Measurements from ENCODE around the gene CAPN7. TPM values are rescaled to one million over a fixed set of nuclear protein-coding genes. Genes with fewer than 3 reads are reported as not detected.
"Not testable (repeated sequence)": the region's sequence is repeated elsewhere in the genome, so short reads cannot be mapped to it uniquely, and the experiment has no call there.

Gene CAPN7
- total and polyA plus RNA-seq, 8 donors: 38.0 to 66.5 (median 51.5) TPM

- H3K36me3 ChIP-seq: no peaks in the 10 kb centered on the region
- peaks cover 6 to 7% of the 10 kb centered on the region in 2 donors for H3K27me3 ChIP-seq
- H3K27ac ChIP-seq: no peak overlapping the region
- no peak overlapping the region for H3K4me3 ChIP-seq
- H3K9me3 ChIP-seq: no peaks in the 10 kb centered on the region
- ATAC-seq (peak; percentile 37), DNase-seq (no peak)
- no peak for TF ChIP-seq CTCF (IDR thresholded peaks at IDR 0.05)
- intact Hi-C loops (cut with DNase I): no loop called here
- H3K4me1 ChIP-seq: no peaks in the 10 kb centered on the region
Observed at GRCh38 chr3:15161133-15161532, 44.9 kb upstream of the CAPN7 start.

- H3K4me1 ChIP-seq; H3K36me3 ChIP-seq; intact Hi-C loops (cut with DNase I); H3K27me3 ChIP-seq; H3K4me3 ChIP-seq; H3K27ac ChIP-seq; ATAC-seq; H3K9me3 ChIP-seq; DNase-seq: not testable (repeated sequence)
Observed at GRCh38 chr3:15163656-15164055, 42.4 kb upstream of the CAPN7 start.

GRCh38 chr3:15164340-15164739, 41.7 kb upstream of the CAPN7 start:
- intact Hi-C loops (cut with DNase I): no loop called here
- no peak overlapping the region for H3K4me3 ChIP-seq
- DNase-seq: no peak

DNA sequence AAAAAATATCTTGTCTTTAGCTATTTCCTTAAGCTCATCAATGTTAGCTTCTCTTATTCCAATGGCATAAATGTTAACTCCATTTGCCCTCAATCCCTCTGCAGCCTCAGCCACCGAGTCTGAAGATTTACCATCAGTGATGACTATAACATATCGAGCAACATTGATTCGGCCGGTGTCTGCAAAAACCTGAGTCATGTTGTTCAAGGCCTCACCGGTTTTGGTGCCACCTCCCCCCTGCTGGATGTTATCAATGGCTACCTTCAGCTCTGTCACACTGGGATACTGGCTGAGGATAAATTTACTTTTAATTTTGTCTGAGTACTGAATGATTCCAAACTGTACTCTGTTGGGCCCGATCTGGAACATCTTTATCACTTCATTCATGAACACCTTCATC, 41.0 kb upstream of the CAPN7 start:
- H3K36me3 ChIP-seq: no peaks in the 10 kb centered on the region
- H3K27me3 ChIP-seq: no peaks in the 10 kb centered on the region
- intact Hi-C loops (cut with DNase I): no loop called here
- no peak for DNase-seq
- H3K4me1 ChIP-seq: no peaks in the 10 kb centered on the region
- ATAC-seq: no peak
- H3K27ac ChIP-seq: no peak overlapping the region
- TF ChIP-seq CTCF (IDR thresholded peaks at IDR 0.05): no peak
- H3K9me3 ChIP-seq: no peaks in the 10 kb centered on the region
- no peak overlapping the region for H3K4me3 ChIP-seq

More at GRCh38 chr3:15164340-15164739, 41.7 kb upstream of the CAPN7 start:
- no peaks in the 10 kb centered on the region for H3K27me3 ChIP-seq
- no peaks in the 10 kb centered on the region for H3K9me3 ChIP-seq
- no peak overlapping the region for H3K27ac ChIP-seq
- no peaks in the 10 kb centered on the region for H3K4me1 ChIP-seq
- no peaks in the 10 kb centered on the region for H3K36me3 ChIP-seq
- TF ChIP-seq CTCF (IDR thresholded peaks at IDR 0.05): no peak
- ATAC-seq: no peak

GRCh38 chr3:15166391-15166790, 39.7 kb upstream of the CAPN7 start:
- intact Hi-C loops (cut with DNase I); DNase-seq; H3K36me3 ChIP-seq; H3K9me3 ChIP-seq; H3K27me3 ChIP-seq; H3K4me1 ChIP-seq; ATAC-seq; H3K4me3 ChIP-seq; H3K27ac ChIP-seq: not testable (repeated sequence)

DNA sequence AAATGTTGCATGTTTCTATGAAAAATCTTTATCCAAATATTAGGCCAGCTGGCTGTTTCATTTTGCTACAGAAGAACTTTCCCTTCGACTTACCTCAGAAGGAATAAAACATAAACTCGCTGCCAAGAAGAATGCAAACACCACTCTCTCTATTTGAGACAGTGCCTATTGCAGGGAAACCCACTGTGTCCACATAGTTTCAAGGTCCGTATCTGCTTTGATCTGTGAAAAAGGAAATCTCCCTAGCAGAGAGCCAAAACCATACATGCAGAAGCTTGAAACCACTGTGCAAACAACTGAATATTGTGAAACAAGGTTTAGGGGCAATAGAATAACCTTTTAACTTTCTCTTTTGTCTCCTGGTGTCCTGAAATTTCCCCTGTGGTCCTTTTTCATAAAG, 35.0 kb upstream of the CAPN7 start:
- no peaks in the 10 kb centered on the region for H3K9me3 ChIP-seq
- H3K27ac ChIP-seq: no peak overlapping the region
- DNase-seq: peak in 1 of 4 donors; percentile 41
- no peaks in the 10 kb centered on the region for H3K36me3 ChIP-seq
- no peaks in the 10 kb centered on the region for H3K27me3 ChIP-seq
- peak; percentile 57 for ATAC-seq
- no peak overlapping the region for H3K4me3 ChIP-seq
- no peaks in the 10 kb centered on the region for H3K4me1 ChIP-seq
- TF ChIP-seq CTCF (IDR thresholded peaks at IDR 0.05): no peak
- intact Hi-C loops (cut with DNase I): no loop called here

All from left lung (tissue), 10 donors.